GM18861 (cell line): ENCODE data around the gene RRP15.

ENCODE experiments used
- ATAC-seq: cut with Tn5 transposase; IDR thresholded peaks from one replicate; pipeline ENCODE4 v1.9.1; 2021; ENCODE audit not compliant: unreplicated experiment

Gene RRP15

GRCh38 chr1:218284917-218285635 lies at the start of gene RRP15:
Gene RRP15, plus strand, starts transcription at chr1:218285293. Its CDS starts 24 bp downstream, at chr1:218285317.
- peak; percentile 98 for ATAC-seq

GRCh38 chr1:218242171-218242570 lies 42.9 kb upstream of the RRP15 start:
- no peak for ATAC-seq

GRCh38 chr1:218247339-218247738 lies 37.8 kb upstream of the RRP15 start:
- ATAC-seq: peak; percentile 69

- ATAC-seq: no peak
Observed at GRCh38 chr1:218249338-218250140, 35.6 kb upstream of the RRP15 start.

- ATAC-seq: no peak
Observed at GRCh38 chr1:218250492-218250891, 34.6 kb upstream of the RRP15 start.

GRCh38 chr1:218254296-218254946 lies 30.7 kb upstream of the RRP15 start:
- ATAC-seq: no peak

GRCh38 chr1:218255090-218255489 lies 30.0 kb upstream of the RRP15 start:
- ATAC-seq: no peak

GRCh38 chr1:218257371-218257770 lies 27.7 kb upstream of the RRP15 start:
- no peak for ATAC-seq

GRCh38 chr1:218257971-218258370 lies 27.1 kb upstream of the RRP15 start:
- no peak for ATAC-seq

- ATAC-seq: no peak
Observed at GRCh38 chr1:218259339-218259738, 25.8 kb upstream of the RRP15 start.

GRCh38 chr1:218259800-218260199 lies 25.3 kb upstream of the RRP15 start:
- ATAC-seq: peak; percentile 64

- ATAC-seq: no peak
Observed at GRCh38 chr1:218262259-218262658, 22.8 kb upstream of the RRP15 start.

- no peak for ATAC-seq
Observed at GRCh38 chr1:218266356-218266755, 18.7 kb upstream of the RRP15 start.

- ATAC-seq: no peak
Observed at GRCh38 chr1:218272366-218272765, 12.7 kb upstream of the RRP15 start.

- ATAC-seq: no peak
Observed at GRCh38 chr1:218273762-218274479, 11.2 kb upstream of the RRP15 start.

GRCh38 chr1:218274511-218274910 lies 10.6 kb upstream of the RRP15 start:
- no peak for ATAC-seq

GRCh38 chr1:218275823-218276222 lies 9.3 kb upstream of the RRP15 start:
- no peak for ATAC-seq

- no peak for ATAC-seq
Observed at GRCh38 chr1:218281285-218281684, 3.8 kb upstream of the RRP15 start.

GRCh38 chr1:218284377-218284916 lies 646 bp upstream of the RRP15 start:
- ATAC-seq: no peak

GRCh38 chr1:218292515-218292914 lies 7.4 kb downstream of the RRP15 start:
- no peak for ATAC-seq

GRCh38 chr1:218294546-218294945 lies 9.5 kb downstream of the RRP15 start:
- ATAC-seq: no peak
